HEK293 (cell line): ENCODE data around the gene DMKN.

Source experiments
- CTCF ChIA-PET: fragments of 350-600 bp; formaldehyde crosslinking; extraction: SDS; loops from one replicate; lab custom pipeline; 2021; ENCODE audit warnings: antibody characterized with exemption; lab: Yijun Ruan, JAX
- POLR2A ChIA-PET: fragments of 300-600 bp; formaldehyde crosslinking; extraction: SDS; loops from one replicate; lab custom pipeline; 2020; ENCODE audit warnings: antibody characterized with exemption, inconsistent platforms; lab: Yijun Ruan, JAX
- H3K27ac ChIP-seq: fragments of 200-500 bp; sonication (Bioruptor generic); 2 replicates; pipeline ENCODE4 v1.5.1; 2014; ENCODE audit warnings: low read depth, low read length, control low read depth, inconsistent platforms; ENCODE audit errors: extremely low read depth
- H3K36me3 ChIP-seq, 2 experiments: fragments of 200-500 bp in 1 of 2; sonication (Bioruptor generic) in 1 of 2; 1 replicate in 1 of 2; 2 replicates in 1 of 2; pipeline ENCODE4 v1.5.1; 2014 to 2017; ENCODE audit warnings: inconsistent platforms in 2 of 2, low read length in 2 of 2; ENCODE audit not compliant: control insufficient read depth in 2 of 2, insufficient read depth in 1 of 2
- H3K4me1 ChIP-seq: fragments of 200-500 bp; sonication (Bioruptor generic); 2 replicates; pipeline ENCODE4 v1.5.1; 2014; ENCODE audit warnings: mild to moderate bottlenecking, low read length, inconsistent platforms; ENCODE audit not compliant: control insufficient read depth, insufficient read depth
- H3K4me3 ChIP-seq: 2 replicates; pipeline ENCODE4 v1.5.1; 2011; ENCODE audit warnings: low read depth, mild to moderate bottlenecking, control low read depth, low read length, moderate library complexity
- H3K9me3 ChIP-seq: fragments of 200-500 bp; sonication (Bioruptor generic); 2 replicates; pipeline ENCODE4 v1.5.1; 2014; ENCODE audit warnings: low read depth, low read length, inconsistent platforms; ENCODE audit not compliant: control insufficient read depth, insufficient read depth
- EGR2 ChIP-seq: fragments of 450-650 bp; formaldehyde crosslinking; IDR thresholded peaks from 2 replicates; pipeline ENCODE4 v1.5.1; 2016; ENCODE audit warnings: low read depth, missing biosample characterization, missing genetic modification characterization
- HOXD13 ChIP-seq: sonication (generic); formaldehyde crosslinking; IDR thresholded peaks from 2 replicates; pipeline ENCODE4 v1.8.0; 2022; ENCODE audit warnings: missing genetic modification reagents, borderline replicate concordance
- KLF8 ChIP-seq: fragments of 450-650 bp; formaldehyde crosslinking; IDR thresholded peaks from 2 replicates; pipeline ENCODE4 v1.5.1; 2016; ENCODE audit warnings: missing biosample characterization, missing genetic modification characterization
- PRDM10 ChIP-seq: fragments of 450-650 bp; formaldehyde crosslinking; IDR thresholded peaks from 2 replicates; pipeline ENCODE4 v1.5.1; 2016; ENCODE audit warnings: missing biosample characterization, missing genetic modification characterization
- REST ChIP-seq: fragments of 450-650 bp; formaldehyde crosslinking; IDR thresholded peaks from 2 replicates; pipeline ENCODE4 v1.5.1; 2016; ENCODE audit warnings: missing biosample characterization, missing genetic modification characterization
- ZBTB17 ChIP-seq: fragments of 450-650 bp; formaldehyde crosslinking; IDR thresholded peaks from 2 replicates; pipeline ENCODE4 v1.5.1; 2016; ENCODE audit warnings: missing biosample characterization, missing genetic modification characterization
- ZBTB21 ChIP-seq: fragments of 450-650 bp; formaldehyde crosslinking; IDR thresholded peaks from 2 replicates; pipeline ENCODE4 v1.5.1; 2017; ENCODE audit warnings: missing biosample characterization, missing genetic modification characterization
- ZBTB26 ChIP-seq: fragments of 450-650 bp; formaldehyde crosslinking; optimal IDR thresholded peaks from 2 replicates; pipeline ENCODE3; 2016; ENCODE audit warnings: missing biosample characterization, mild to moderate bottlenecking, missing genetic modification characterization
- ZBTB7A ChIP-seq: fragments of 450-650 bp; formaldehyde crosslinking; IDR thresholded peaks from 2 replicates; pipeline ENCODE4 v1.5.1; 2016; ENCODE audit warnings: low read depth, missing biosample characterization, missing genetic modification characterization
- ZEB2 ChIP-seq: fragments of 450-650 bp; formaldehyde crosslinking; IDR thresholded peaks from 2 replicates; pipeline ENCODE4 v1.5.1; 2016; ENCODE audit warnings: missing biosample characterization, missing genetic modification characterization
- ZFP37 ChIP-seq: fragments of 450-650 bp; formaldehyde crosslinking; IDR thresholded peaks from 2 replicates; pipeline ENCODE4 v1.5.1; 2016; ENCODE audit warnings: missing biosample characterization, missing genetic modification characterization
- ZIC2 ChIP-seq: fragments of 450-650 bp; formaldehyde crosslinking; IDR thresholded peaks from 2 replicates; pipeline ENCODE4 v1.5.1; 2016; ENCODE audit warnings: missing biosample characterization, missing genetic modification characterization
- ZNF2 ChIP-seq: fragments of 450-650 bp; formaldehyde crosslinking; IDR thresholded peaks from 2 replicates; pipeline ENCODE4 v1.5.1; 2016; ENCODE audit warnings: missing biosample characterization, missing genetic modification characterization
- ZNF335 ChIP-seq: fragments of 450-650 bp; formaldehyde crosslinking; conservative IDR thresholded peaks from 2 replicates; pipeline ENCODE4 v1.5.1; 2016; ENCODE audit warnings: missing biosample characterization, missing genetic modification characterization
- ZNF423 ChIP-seq: fragments of 450-650 bp; formaldehyde crosslinking; IDR thresholded peaks from 2 replicates; pipeline ENCODE4 v1.5.1; 2016; ENCODE audit warnings: missing biosample characterization, missing genetic modification characterization
- ZNF488 ChIP-seq: fragments of 450-650 bp; formaldehyde crosslinking; IDR thresholded peaks from 2 replicates; pipeline ENCODE4 v1.5.1; 2016; ENCODE audit warnings: missing biosample characterization, missing genetic modification characterization
- ZNF600 ChIP-seq: fragments of 450-650 bp; formaldehyde crosslinking; IDR thresholded peaks from 2 replicates; pipeline ENCODE4 v1.5.1; 2016; ENCODE audit warnings: missing biosample characterization, missing genetic modification characterization
- ZNF610 ChIP-seq: fragments of 450-650 bp; formaldehyde crosslinking; IDR thresholded peaks from 2 replicates; pipeline ENCODE4 v1.5.1; 2016; ENCODE audit warnings: missing biosample characterization, missing genetic modification characterization, borderline replicate concordance
- ZNF629 ChIP-seq: fragments of 450-650 bp; formaldehyde crosslinking; IDR thresholded peaks from 2 replicates; pipeline ENCODE4 v1.5.1; 2017; ENCODE audit warnings: missing biosample characterization, missing genetic modification characterization
- ZNF645 ChIP-seq: fragments of 450-650 bp; formaldehyde crosslinking; IDR thresholded peaks from 2 replicates; pipeline ENCODE4; 2016; ENCODE audit warnings: missing biosample characterization, missing genetic modification characterization
- ZNF677 ChIP-seq: fragments of 450-650 bp; IDR thresholded peaks from 2 replicates; pipeline ENCODE4 v1.5.0; 2018; ENCODE audit warnings: missing biosample characterization, mild to moderate bottlenecking, missing genetic modification characterization, moderate library complexity
- ZNF692 ChIP-seq: fragments of 450-650 bp; formaldehyde crosslinking; IDR thresholded peaks from 2 replicates; pipeline ENCODE4 v1.5.1; 2016; ENCODE audit warnings: missing biosample characterization, missing genetic modification characterization
- ZXDB ChIP-seq: fragments of 450-650 bp; formaldehyde crosslinking; IDR thresholded peaks from 2 replicates; pipeline ENCODE4 v1.5.1; 2016; ENCODE audit warnings: missing biosample characterization, missing genetic modification characterization

Gene DMKN

GRCh38 chr19:35495107-35496064 is 18.1 kb downstream of the DMKN start:
- H3K27ac ChIP-seq: no peak overlapping the region
- H3K36me3 ChIP-seq: peaks cover 4 to 14% of the 10 kb centered on the region in 2 experiments
- CTCF ChIA-PET: interaction anchor here (0.5 to 8.4 kb wide), 90 partner anchors 9 to 760 kb away, joined by 3 to 237 read pairs (median 4); partner anchors contain the start of genes CD22, DMKN, FFAR1 and FFAR3
- POLR2A ChIA-PET: interaction anchor here (1.0 to 1.5 kb wide), 7 partner anchors 9 to 142 kb away, joined by 3 to 13 read pairs (median 7); no protein-coding TSS in a partner anchor
- no peaks in the 10 kb centered on the region for H3K9me3 ChIP-seq
- no peak overlapping the region for H3K4me3 ChIP-seq
- no peaks in the 10 kb centered on the region for H3K4me1 ChIP-seq
- peak; percentile 8; the same call in 1 of the 2 replicates for TF ChIP-seq ZNF677 (tag by site-specific recombination)
- peak; percentile 88 for TF ChIP-seq ZBTB17 (tag by site-specific recombination)
- no peak for TF ChIP-seq ZBTB7A (tag by site-specific recombination)
- peak; percentile 13; the same call in 1 of the 2 replicates for TF ChIP-seq ZNF629
- TF ChIP-seq ZNF645 (tag by site-specific recombination): no peak
- peak; percentile 58 for TF ChIP-seq ZNF600 (tag by site-specific recombination)
- 0 out of 2 replicates have a peak, but pooled peaks have one; percentile 50 for TF ChIP-seq ZEB2 (tag by site-specific recombination)
- TF ChIP-seq ZNF610 (tag by site-specific recombination): peak; percentile 90; the same call in 1 of the 2 replicates
- TF ChIP-seq ZBTB21 (tag by site-specific recombination): 0 out of 2 replicates have a peak, but pooled peaks have one; percentile 44
- no peak for TF ChIP-seq ZNF488
- TF ChIP-seq ZNF692 (tag by site-specific recombination): peak; percentile 62
- TF ChIP-seq ZXDB (tag by site-specific recombination): peak; percentile 30; the same call in 1 of the 2 replicates
- peak; percentile 87; the same call in 1 of the 2 replicates for TF ChIP-seq ZNF2 (tag by site-specific recombination)
- no peak for TF ChIP-seq HOXD13 (CRISPR knock-in tag)
- peak; percentile 36 for TF ChIP-seq ZNF335 (tag by site-specific recombination)
- peak; percentile 95 for TF ChIP-seq EGR2 (tag by site-specific recombination)
- TF ChIP-seq ZNF423 (tag by site-specific recombination): peak; percentile 95
- TF ChIP-seq ZBTB26 (tag by site-specific recombination): peak; percentile 12
- TF ChIP-seq REST (tag by site-specific recombination): peak; percentile 94
- peak; percentile 96 for TF ChIP-seq ZIC2 (tag by site-specific recombination)
- TF ChIP-seq KLF8 (tag by site-specific recombination): peak; percentile 20; the same call in 1 of the 2 replicates
- peak; percentile 84; the same call in 1 of the 2 replicates for TF ChIP-seq ZFP37 (tag by site-specific recombination)
- TF ChIP-seq PRDM10 (tag by site-specific recombination): 0 out of 2 replicates have a peak, but pooled peaks have one; percentile 13
